Smooth muscle cell (in vitro differentiated cells): Measurements from ENCODE around the gene SUN5. TPM values are rescaled to one million over a fixed set of nuclear protein-coding genes. Genes with fewer than 3 reads are reported as not detected.

Source experiments
- DNase-seq: peaks from one replicate; lab custom pipeline; 2025; ENCODE audit not compliant: unreplicated experiment; lab: John Stamatoyannopoulos, UW
- H2AFZ ChIP-seq: fragments of 200-600 bp; sonication (generic); 2 replicates; pipeline ENCODE4 v1.6.0; 2016; ENCODE audit warnings: antibody characterized with exemption, low read depth, mild to moderate bottlenecking
- H3F3A ChIP-seq: fragments of 200-600 bp; sonication (generic); 2 replicates; pipeline ENCODE4 v1.6.0; 2017; ENCODE audit warnings: antibody characterized with exemption, low read depth
- H3K27ac ChIP-seq: fragments of 200-600 bp; sonication (generic); 2 replicates; pipeline ENCODE4 v1.5.1; 2016; ENCODE audit warnings: low read depth, mild to moderate bottlenecking
- H3K27me3 ChIP-seq: fragments of 200-600 bp; sonication (generic); 2 replicates; pipeline ENCODE4 v1.6.1; 2016; ENCODE audit warnings: low read depth, mild to moderate bottlenecking
- H3K36me3 ChIP-seq: fragments of 200-600 bp; sonication (generic); 2 replicates; pipeline ENCODE4 v1.5.1; 2016; ENCODE audit warnings: low read depth
- H3K4me1 ChIP-seq: fragments of 200-600 bp; sonication (generic); 2 replicates; pipeline ENCODE4 v1.5.1; 2016; ENCODE audit warnings: low read depth
- H3K4me2 ChIP-seq: fragments of 200-600 bp; sonication (generic); 2 replicates; pipeline ENCODE4 v1.6.0; 2016; ENCODE audit warnings: mild to moderate bottlenecking
- H3K4me3 ChIP-seq: fragments of 200-600 bp; sonication (generic); 2 replicates; pipeline ENCODE4 v1.5.1; 2016; ENCODE audit warnings: mild to moderate bottlenecking
- H3K79me2 ChIP-seq: fragments of 200-600 bp; sonication (generic); 2 replicates; pipeline ENCODE4 v1.6.0; 2016; ENCODE audit warnings: low read depth, mild to moderate bottlenecking
- H3K9ac ChIP-seq: fragments of 200-600 bp; sonication (generic); 2 replicates; pipeline ENCODE4 v1.6.0; 2016; ENCODE audit warnings: low read depth
- H3K9me3 ChIP-seq: fragments of 200-600 bp; sonication (generic); replicated peaks from 2 replicates; pipeline ENCODE4 v1.5.1; 2016; ENCODE audit warnings: low read depth
- H4K20me1 ChIP-seq: fragments of 200-600 bp; sonication (generic); 2 replicates; pipeline ENCODE4 v1.6.0; 2016; ENCODE audit warnings: low read depth
- WGBS: methylation state at CpG from one replicate; pipeline ENCODE4 v1.1.7; 2016; ENCODE audit warnings: low lambda C conversion rate; 5-methylcytosine and 5-hydroxymethylcytosine counted together
- polyA plus RNA-seq: library from polyadenylated mRNA; unstranded; fragments of >200 nt; fragmentation: Nextera tagmentation; extraction: Ambion mirVana; gene quantifications from 2 replicates; pipeline ENCODE4 v1.2.1, GENCODE V29; 2016
- total RNA-seq: library from RNA; depleted of rRNA; stranded (reverse); fragments of >200 nt; gene quantifications from 2 replicates; pipeline ENCODE4 v1.2.3, GENCODE V29; 2014
- TF ChIP-seq, protein P1 (sequence below): fragments of 200-600 bp; sonication (generic); IDR thresholded peaks from 2 replicates; pipeline ENCODE4 v1.5.1; 2017; ENCODE audit warnings: borderline replicate concordance, mild to moderate bottlenecking, antibody characterized with exemption; ENCODE audit not compliant: insufficient read depth, poor library complexity, severe bottlenecking

Gene SUN5
- total and polyA plus RNA-seq, 2 experiments from 2014 or later: not detected

DNA sequence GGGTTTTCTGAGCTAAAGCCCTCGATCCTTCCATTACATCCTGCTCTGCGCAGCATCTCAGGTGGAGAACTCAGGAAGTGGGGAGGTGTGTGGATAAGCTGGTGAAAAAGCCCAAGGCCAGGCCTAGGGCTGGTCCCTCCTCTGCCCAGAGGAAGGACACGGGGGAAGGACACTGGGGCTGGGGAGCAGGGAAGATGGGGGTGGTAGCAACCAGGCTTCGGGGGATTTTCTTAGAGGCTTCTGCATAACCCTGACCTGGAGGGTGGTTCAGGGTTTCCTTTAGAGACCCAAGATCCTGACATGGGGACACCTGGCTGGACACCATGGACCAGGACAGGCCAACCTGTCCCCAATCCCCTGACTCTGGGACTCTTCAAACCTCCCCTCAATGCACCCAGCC is 37.9 kb downstream of the SUN5 start:
- H3F3A ChIP-seq: no peaks in the 10 kb centered on the region
- no peaks in the 10 kb centered on the region for H3K9me3 ChIP-seq
- H3K27ac ChIP-seq: no peak overlapping the region
- no peak for DNase-seq
- H3K4me1 ChIP-seq: peaks cover under 1% of the 10 kb centered on the region
- WGBS: 94% methylated on average over 4 of the region's 4 CpGs
- no peak overlapping the region for H2AFZ ChIP-seq
- no peaks in the 10 kb centered on the region for H3K36me3 ChIP-seq
- H3K27me3 ChIP-seq: no peaks in the 10 kb centered on the region
- H3K4me3 ChIP-seq: no peak overlapping the region
- no peaks in the 10 kb centered on the region for H3K79me2 ChIP-seq
- H3K4me2 ChIP-seq: no peak overlapping the region
- TF ChIP-seq, protein P1, sequence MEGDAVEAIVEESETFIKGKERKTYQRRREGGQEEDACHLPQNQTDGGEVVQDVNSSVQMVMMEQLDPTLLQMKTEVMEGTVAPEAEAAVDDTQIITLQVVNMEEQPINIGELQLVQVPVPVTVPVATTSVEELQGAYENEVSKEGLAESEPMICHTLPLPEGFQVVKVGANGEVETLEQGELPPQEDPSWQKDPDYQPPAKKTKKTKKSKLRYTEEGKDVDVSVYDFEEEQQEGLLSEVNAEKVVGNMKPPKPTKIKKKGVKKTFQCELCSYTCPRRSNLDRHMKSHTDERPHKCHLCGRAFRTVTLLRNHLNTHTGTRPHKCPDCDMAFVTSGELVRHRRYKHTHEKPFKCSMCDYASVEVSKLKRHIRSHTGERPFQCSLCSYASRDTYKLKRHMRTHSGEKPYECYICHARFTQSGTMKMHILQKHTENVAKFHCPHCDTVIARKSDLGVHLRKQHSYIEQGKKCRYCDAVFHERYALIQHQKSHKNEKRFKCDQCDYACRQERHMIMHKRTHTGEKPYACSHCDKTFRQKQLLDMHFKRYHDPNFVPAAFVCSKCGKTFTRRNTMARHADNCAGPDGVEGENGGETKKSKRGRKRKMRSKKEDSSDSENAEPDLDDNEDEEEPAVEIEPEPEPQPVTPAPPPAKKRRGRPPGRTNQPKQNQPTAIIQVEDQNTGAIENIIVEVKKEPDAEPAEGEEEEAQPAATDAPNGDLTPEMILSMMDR: no peak
- H3K9ac ChIP-seq: no peak overlapping the region
- H4K20me1 ChIP-seq: no peaks in the 10 kb centered on the region

DNA sequence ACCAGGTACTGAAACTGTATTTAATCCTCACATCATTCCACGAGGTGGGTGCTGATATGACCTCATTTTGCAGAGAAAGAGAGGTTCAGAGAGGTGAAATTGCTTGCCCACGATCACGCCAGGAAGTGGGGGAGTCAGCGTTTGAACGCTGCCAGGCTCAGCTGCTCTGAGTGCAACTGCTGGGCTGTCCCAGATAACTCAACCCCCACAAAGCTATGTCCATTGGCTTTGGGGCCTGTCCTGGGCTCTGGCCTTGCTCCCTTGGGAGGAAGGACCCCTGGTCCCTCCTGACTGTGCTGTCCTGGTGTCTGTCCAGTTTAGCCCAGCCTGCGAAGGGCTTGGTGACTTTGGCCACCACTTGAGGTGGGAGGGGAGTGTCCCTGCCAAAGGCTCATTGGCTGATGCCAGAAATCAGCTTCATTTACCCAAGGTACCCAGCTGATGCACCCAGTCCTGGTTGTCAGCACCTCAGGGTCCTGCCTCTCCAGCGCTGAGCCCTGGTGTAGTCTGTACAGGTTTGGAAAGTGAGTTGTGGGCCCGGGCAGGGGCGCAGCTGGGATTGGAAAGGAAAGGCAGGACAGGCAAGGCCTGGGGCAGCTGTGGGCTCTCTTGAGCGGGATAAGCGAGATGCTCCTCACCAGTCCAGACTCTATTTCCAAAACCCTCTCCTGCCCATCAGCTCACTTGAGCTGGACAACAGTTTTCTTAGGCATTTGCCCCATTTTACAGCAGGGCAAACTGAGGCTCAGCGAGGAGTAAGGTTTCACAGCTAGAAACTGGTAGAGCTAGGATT is 38.5 kb downstream of the SUN5 start:
- no peak for DNase-seq
- 91% methylated on average over 12 of the region's 12 CpGs for WGBS
- no peak overlapping the region for H3K27ac ChIP-seq

DNA sequence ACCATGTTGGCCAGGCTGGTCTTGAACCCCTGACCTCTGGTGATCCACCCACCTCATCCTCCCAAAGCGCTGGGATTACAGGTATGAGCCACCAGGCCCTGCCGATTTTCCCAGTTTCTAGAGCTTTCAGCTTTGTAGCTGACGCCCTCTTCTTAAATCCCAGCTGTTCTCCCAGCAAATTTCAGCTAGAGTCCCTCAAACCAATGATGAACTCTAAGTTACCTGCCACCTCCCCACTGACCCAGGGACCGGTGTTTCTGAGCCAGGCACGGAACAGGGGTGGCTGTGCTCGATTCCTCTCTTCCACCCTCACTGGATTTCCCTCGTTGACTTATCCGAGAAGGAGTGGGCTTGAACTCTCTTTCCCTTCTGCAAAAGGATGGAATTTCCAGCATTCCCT is 39.1 kb downstream of the SUN5 start:
- no peaks in the 10 kb centered on the region for H3K36me3 ChIP-seq
- no peak overlapping the region for H3K9ac ChIP-seq
- DNase-seq: no peak
- no peaks in the 10 kb centered on the region for H4K20me1 ChIP-seq
- no peaks in the 10 kb centered on the region for H3K79me2 ChIP-seq
- H3K9me3 ChIP-seq: no peaks in the 10 kb centered on the region
- no peaks in the 10 kb centered on the region for H3F3A ChIP-seq
- H3K27ac ChIP-seq: no peak overlapping the region
- H3K27me3 ChIP-seq: no peaks in the 10 kb centered on the region
- 90% methylated on average over 8 of the region's 8 CpGs for WGBS
- H2AFZ ChIP-seq: no peak overlapping the region
- no peak overlapping the region for H3K4me3 ChIP-seq
- no peaks in the 10 kb centered on the region for H3K4me1 ChIP-seq
- TF ChIP-seq, protein P1: no peak
- no peak overlapping the region for H3K4me2 ChIP-seq

More for the DNA sequence above, 38.5 kb downstream of the SUN5 start:
- no peaks in the 10 kb centered on the region for H3K27me3 ChIP-seq
- no peaks in the 10 kb centered on the region for H3K79me2 ChIP-seq
- H3K4me3 ChIP-seq: no peak overlapping the region
- no peaks in the 10 kb centered on the region for H3K36me3 ChIP-seq
- H3F3A ChIP-seq: no peaks in the 10 kb centered on the region
- H3K4me1 ChIP-seq: no peaks in the 10 kb centered on the region
- H3K9ac ChIP-seq: no peak overlapping the region
- H2AFZ ChIP-seq: no peak overlapping the region
- H3K4me2 ChIP-seq: no peak overlapping the region
- H3K9me3 ChIP-seq: no peaks in the 10 kb centered on the region
- H4K20me1 ChIP-seq: no peaks in the 10 kb centered on the region
- TF ChIP-seq, protein P1: no peak

DNA sequence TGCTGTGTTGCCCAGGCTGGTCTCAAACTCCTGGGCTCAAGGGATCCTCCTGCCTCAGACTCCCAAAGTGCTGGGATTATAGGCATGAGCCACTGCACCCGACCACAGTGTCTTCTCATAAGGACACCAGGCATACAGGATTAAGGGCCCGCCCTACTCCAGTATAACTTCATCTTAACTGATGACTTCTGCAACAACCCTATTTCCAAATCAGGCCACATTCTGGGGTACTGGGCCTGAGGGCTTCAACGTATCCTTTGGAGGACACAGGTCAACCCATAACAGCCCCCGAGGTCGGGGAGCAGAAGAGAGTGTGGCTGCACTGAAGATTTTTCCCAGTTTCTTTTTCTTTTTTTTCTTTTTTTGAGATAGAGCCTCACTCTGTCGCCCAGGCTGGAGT is 39.7 kb downstream of the SUN5 start:
- no peaks in the 10 kb centered on the region for H3K36me3 ChIP-seq
- TF ChIP-seq, protein P1: no peak
- no peaks in the 10 kb centered on the region for H3K27me3 ChIP-seq
- H3K9me3 ChIP-seq: no peaks in the 10 kb centered on the region
- no peak overlapping the region for H3K4me2 ChIP-seq
- no peak for DNase-seq
- no peak overlapping the region for H3K4me3 ChIP-seq
- no peaks in the 10 kb centered on the region for H3K79me2 ChIP-seq
- no peak overlapping the region for H2AFZ ChIP-seq
- H3K9ac ChIP-seq: no peak overlapping the region
- no peaks in the 10 kb centered on the region for H3F3A ChIP-seq
- no peak overlapping the region for H3K27ac ChIP-seq
- WGBS: 95% methylated on average over 6 of the region's 6 CpGs
- no peaks in the 10 kb centered on the region for H3K4me1 ChIP-seq
- H4K20me1 ChIP-seq: no peaks in the 10 kb centered on the region
